NCI-H146 (cell line): ENCODE measurements around the gene NAA35.

Source experiments
- DNase-seq: peaks from one replicate; lab custom pipeline; 2025; lab: John Stamatoyannopoulos, UW

NAA35 gene

DNA sequence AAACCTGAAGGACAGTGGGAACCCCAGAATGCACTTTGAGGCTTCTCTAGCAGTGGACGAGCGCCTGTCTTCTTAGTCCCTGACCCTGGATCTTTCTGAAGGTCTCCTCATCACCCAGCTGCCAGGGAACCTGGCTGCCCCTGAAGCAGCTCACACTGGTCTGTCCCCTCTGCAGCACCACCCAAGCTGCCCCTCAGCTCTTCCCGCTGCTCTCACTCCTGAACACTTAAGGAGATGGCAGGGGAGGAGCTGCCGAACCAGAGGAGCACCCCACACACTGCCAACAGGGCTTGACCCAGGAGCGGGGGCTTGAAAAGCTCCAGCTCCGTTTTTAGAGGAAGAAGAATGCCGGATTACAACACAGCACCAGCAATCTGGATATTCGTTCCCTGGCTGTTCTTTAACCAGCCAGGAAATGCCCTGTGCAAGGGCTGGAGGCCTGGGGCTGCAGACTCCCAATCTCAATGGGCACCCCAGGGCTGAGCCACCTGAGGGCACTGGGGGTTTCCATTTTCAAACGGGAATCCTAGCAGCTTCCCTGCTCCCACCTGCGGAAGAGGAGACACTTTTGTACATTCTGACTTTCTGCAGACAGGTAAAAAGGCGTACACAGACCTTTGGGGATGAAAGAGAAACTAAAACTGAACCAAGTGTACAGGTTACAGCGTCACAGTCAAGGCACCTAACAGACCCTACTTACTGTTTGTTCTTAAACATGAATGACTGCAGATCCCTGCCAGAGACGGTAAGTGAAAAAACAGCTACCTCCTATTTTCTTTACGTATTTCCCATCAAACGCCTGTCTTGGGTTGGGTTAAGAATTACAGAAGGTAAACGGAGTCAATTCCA, 122.1 kb downstream of the NAA35 start:
- DNase-seq = no peak

GRCh38 chr9:86064220-86064619, 123.3 kb downstream of the NAA35 start:
- DNase-seq = no peak

GRCh38 chr9:86069206-86069869, 128.4 kb downstream of the NAA35 start:
- no peak for DNase-seq
